ENCODE results near the gene SORBS1.
A peak's percentile ranks its signal among the peaks of the same experiment; 100 is the strongest.

The SORBS1 gene

GRCh38 chr10:95561177-95561863, at the start of gene SORBS1:
Gene SORBS1, minus strand, starts transcription at chr10:95561371. Its CDS starts 120,236 bp downstream, at chr10:95441135.
- peak; percentile 94 for DNase-seq

- no peak for DNase-seq
Observed at GRCh38 chr10:95610727-95611126, 49.6 kb upstream of the SORBS1 start.

GRCh38 chr10:95606922-95607321, 45.8 kb upstream of the SORBS1 start:
- DNase-seq, result no peak

GRCh38 chr10:95605163-95605562, 44.0 kb upstream of the SORBS1 start:
- no peak for DNase-seq

- DNase-seq, result peak; percentile 6
Observed at GRCh38 chr10:95604630-95605029, 43.5 kb upstream of the SORBS1 start.

GRCh38 chr10:95602382-95602781, 41.2 kb upstream of the SORBS1 start:
- no peak for DNase-seq

GRCh38 chr10:95601116-95601719, 40.0 kb upstream of the SORBS1 start:
- peak; percentile 80 for DNase-seq

- DNase-seq, result no peak
Observed at GRCh38 chr10:95600158-95600557, 39.0 kb upstream of the SORBS1 start.

GRCh38 chr10:95597788-95598187, 36.6 kb upstream of the SORBS1 start:
- DNase-seq, result no peak

GRCh38 chr10:95588025-95588424, 26.9 kb upstream of the SORBS1 start:
- no peak for DNase-seq

GRCh38 chr10:95579835-95580535, 18.8 kb upstream of the SORBS1 start:
- DNase-seq, result no peak

- DNase-seq, result no peak
Observed at GRCh38 chr10:95579292-95579691, 18.1 kb upstream of the SORBS1 start.

- no peak for DNase-seq
Observed at GRCh38 chr10:95578619-95579018, 17.4 kb upstream of the SORBS1 start.

- DNase-seq, result no peak
Observed at GRCh38 chr10:95574649-95575365, 13.6 kb upstream of the SORBS1 start.

GRCh38 chr10:95573964-95574604, 12.9 kb upstream of the SORBS1 start:
- no peak for DNase-seq

- no peak for DNase-seq
Observed at GRCh38 chr10:95573527-95573926, 12.4 kb upstream of the SORBS1 start.

GRCh38 chr10:95572131-95572820, 11.1 kb upstream of the SORBS1 start:
- no peak for DNase-seq

GRCh38 chr10:95571390-95571789, 10.2 kb upstream of the SORBS1 start:
- no peak for DNase-seq

GRCh38 chr10:95569368-95569767, 8.2 kb upstream of the SORBS1 start:
- no peak for DNase-seq

GRCh38 chr10:95567903-95568630, 6.9 kb upstream of the SORBS1 start:
- no peak for DNase-seq

- DNase-seq, result no peak
Observed at GRCh38 chr10:95566136-95566535, 5.0 kb upstream of the SORBS1 start.

- no peak for DNase-seq
Observed at GRCh38 chr10:95565336-95565735, 4.2 kb upstream of the SORBS1 start.

Measured in fibroblast of skin of right quadriceps (primary cell).